Measurements from ENCODE around the gene NLRP12. TPM values are rescaled to one million over a fixed set of nuclear protein-coding genes. Genes with fewer than 3 reads are reported as not detected.

NLRP12 gene
- polyA plus RNA-seq, 1 of the 3 experiments (the other 2 are of a cell fraction), result 0.02 TPM

DNA sequence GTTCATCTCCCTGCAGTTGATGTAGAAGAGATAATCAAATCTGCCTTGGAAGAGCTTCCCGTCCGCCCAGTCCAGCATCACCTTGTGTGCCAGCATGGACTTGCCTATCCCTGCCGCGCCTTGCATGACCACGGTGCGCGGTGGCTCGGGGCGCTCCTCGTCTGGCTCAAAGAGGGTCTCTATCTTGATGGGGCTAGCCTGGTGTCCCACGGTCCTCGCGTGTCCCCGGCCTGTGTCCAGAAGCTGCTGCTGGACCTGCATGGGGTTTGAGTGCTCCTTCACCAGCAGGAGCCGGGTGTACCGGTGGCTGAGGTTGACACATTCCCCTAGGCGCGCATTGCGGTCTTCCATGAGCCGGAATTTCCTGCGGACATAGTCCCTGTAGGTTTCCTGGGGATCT is 13.2 kb downstream of the NLRP12 start:
- Histone ChIP-seq H3K79me2 (ENCODE audit: insufficient read depth) (no peaks in the 10 kb centered on the region), H3K36me3 (replicated peaks in 1 of 2; ENCODE audit: control insufficient read depth in 1 of 2, insufficient read depth in 2 of 2, low read length in 1 of 2) (no peaks in the 10 kb centered on the region), H3K9ac (no peak overlapping the region), H3F3A (replicated peaks; ENCODE audit: insufficient read depth) (no peaks in the 10 kb centered on the region), H3K27me3 (ENCODE audit: insufficient read depth) (peaks cover 34% of the 10 kb centered on the region), H4K20me1 (ENCODE audit: insufficient read depth) (no peaks in the 10 kb centered on the region), H3K4me2 (no peak overlapping the region), H3K4me3 (ENCODE audit: low read depth in 2 of 2, low read length in 1 of 2) (no peak overlapping the region), H2AFZ (ENCODE audit: low read depth) (no peak overlapping the region), H3K9me3 (no peaks in the 10 kb centered on the region), H3K4me1 (ENCODE audit: control insufficient read depth in 1 of 2, insufficient read depth in 2 of 2, low read depth in 1 of 2, low read length in 1 of 2) (no peaks in the 10 kb centered on the region), H3K27ac (ENCODE audit: low read depth in 2 of 2, low read length in 1 of 2) (no peak overlapping the region), H3K9me2 (no peaks in the 10 kb centered on the region)
- TF ChIP-seq SMC3 (IDR thresholded peaks at IDR 0.05; ENCODE audit: low read depth, low read length) (no peak), JUND (IDR thresholded peaks at IDR 0.05) (no peak), NFIC (IDR thresholded peaks at IDR 0.05; ENCODE audit: borderline replicate concordance) (no peak), RCOR1 (IDR thresholded peaks at IDR 0.05; ENCODE audit: low read length) (no peak), FOXM1 (IDR thresholded peaks at IDR 0.05; ENCODE audit: low read depth) (no peak), FOXJ3 (CRISPR knock-in tag; IDR thresholded peaks at IDR 0.05) (no peak), EZH2phosphoT487 (IDR thresholded peaks at IDR 0.05; ENCODE audit: borderline replicate concordance, low read depth) (no peak), TEAD4 (IDR thresholded peaks at IDR 0.05; ENCODE audit: borderline replicate concordance, insufficient read depth) (no peak), MXI1 (IDR thresholded peaks at IDR 0.05; ENCODE audit: low read depth, low read length) (no peak), RFX5 (IDR thresholded peaks at IDR 0.05; ENCODE audit: low read length) (no peak), FOSL2 (IDR thresholded peaks at IDR 0.05; ENCODE audit: borderline replicate concordance, low read depth) (no peak), MEF2A (IDR thresholded peaks at IDR 0.05; ENCODE audit: borderline replicate concordance, low read depth) (no peak), SIN3A (IDR thresholded peaks at IDR 0.05; ENCODE audit: borderline replicate concordance, low read depth, low read length) (no peak), ELF1 (IDR thresholded peaks at IDR 0.05) (no peak)
- TF ChIP-seq, protein P1, sequence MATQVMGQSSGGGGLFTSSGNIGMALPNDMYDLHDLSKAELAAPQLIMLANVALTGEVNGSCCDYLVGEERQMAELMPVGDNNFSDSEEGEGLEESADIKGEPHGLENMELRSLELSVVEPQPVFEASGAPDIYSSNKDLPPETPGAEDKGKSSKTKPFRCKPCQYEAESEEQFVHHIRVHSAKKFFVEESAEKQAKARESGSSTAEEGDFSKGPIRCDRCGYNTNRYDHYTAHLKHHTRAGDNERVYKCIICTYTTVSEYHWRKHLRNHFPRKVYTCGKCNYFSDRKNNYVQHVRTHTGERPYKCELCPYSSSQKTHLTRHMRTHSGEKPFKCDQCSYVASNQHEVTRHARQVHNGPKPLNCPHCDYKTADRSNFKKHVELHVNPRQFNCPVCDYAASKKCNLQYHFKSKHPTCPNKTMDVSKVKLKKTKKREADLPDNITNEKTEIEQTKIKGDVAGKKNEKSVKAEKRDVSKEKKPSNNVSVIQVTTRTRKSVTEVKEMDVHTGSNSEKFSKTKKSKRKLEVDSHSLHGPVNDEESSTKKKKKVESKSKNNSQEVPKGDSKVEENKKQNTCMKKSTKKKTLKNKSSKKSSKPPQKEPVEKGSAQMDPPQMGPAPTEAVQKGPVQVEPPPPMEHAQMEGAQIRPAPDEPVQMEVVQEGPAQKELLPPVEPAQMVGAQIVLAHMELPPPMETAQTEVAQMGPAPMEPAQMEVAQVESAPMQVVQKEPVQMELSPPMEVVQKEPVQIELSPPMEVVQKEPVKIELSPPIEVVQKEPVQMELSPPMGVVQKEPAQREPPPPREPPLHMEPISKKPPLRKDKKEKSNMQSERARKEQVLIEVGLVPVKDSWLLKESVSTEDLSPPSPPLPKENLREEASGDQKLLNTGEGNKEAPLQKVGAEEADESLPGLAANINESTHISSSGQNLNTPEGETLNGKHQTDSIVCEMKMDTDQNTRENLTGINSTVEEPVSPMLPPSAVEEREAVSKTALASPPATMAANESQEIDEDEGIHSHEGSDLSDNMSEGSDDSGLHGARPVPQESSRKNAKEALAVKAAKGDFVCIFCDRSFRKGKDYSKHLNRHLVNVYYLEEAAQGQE (IDR thresholded peaks at IDR 0.05; ENCODE audit: low read depth, low read length), result no peak
- TF ChIP-seq, protein P2, sequence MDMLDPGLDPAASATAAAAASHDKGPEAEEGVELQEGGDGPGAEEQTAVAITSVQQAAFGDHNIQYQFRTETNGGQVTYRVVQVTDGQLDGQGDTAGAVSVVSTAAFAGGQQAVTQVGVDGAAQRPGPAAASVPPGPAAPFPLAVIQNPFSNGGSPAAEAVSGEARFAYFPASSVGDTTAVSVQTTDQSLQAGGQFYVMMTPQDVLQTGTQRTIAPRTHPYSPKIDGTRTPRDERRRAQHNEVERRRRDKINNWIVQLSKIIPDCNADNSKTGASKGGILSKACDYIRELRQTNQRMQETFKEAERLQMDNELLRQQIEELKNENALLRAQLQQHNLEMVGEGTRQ (IDR thresholded peaks at IDR 0.05; ENCODE audit: borderline replicate concordance, low read depth, low read length), result no peak
- TF ChIP-seq, protein P3, sequence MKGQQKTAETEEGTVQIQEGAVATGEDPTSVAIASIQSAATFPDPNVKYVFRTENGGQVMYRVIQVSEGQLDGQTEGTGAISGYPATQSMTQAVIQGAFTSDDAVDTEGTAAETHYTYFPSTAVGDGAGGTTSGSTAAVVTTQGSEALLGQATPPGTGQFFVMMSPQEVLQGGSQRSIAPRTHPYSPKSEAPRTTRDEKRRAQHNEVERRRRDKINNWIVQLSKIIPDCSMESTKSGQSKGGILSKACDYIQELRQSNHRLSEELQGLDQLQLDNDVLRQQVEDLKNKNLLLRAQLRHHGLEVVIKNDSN (IDR thresholded peaks at IDR 0.05; ENCODE audit: borderline replicate concordance, low read depth), result no peak
- TF ChIP-seq, protein P4, sequence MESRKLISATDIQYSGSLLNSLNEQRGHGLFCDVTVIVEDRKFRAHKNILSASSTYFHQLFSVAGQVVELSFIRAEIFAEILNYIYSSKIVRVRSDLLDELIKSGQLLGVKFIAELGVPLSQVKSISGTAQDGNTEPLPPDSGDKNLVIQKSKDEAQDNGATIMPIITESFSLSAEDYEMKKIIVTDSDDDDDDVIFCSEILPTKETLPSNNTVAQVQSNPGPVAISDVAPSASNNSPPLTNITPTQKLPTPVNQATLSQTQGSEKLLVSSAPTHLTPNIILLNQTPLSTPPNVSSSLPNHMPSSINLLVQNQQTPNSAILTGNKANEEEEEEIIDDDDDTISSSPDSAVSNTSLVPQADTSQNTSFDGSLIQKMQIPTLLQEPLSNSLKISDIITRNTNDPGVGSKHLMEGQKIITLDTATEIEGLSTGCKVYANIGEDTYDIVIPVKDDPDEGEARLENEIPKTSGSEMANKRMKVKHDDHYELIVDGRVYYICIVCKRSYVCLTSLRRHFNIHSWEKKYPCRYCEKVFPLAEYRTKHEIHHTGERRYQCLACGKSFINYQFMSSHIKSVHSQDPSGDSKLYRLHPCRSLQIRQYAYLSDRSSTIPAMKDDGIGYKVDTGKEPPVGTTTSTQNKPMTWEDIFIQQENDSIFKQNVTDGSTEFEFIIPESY (IDR thresholded peaks at IDR 0.05; ENCODE audit: borderline replicate concordance, low read depth), result no peak
- TF ChIP-seq, protein P5, sequence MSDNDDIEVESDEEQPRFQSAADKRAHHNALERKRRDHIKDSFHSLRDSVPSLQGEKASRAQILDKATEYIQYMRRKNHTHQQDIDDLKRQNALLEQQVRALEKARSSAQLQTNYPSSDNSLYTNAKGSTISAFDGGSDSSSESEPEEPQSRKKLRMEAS (IDR thresholded peaks at IDR 0.05; ENCODE audit: low read depth), result no peak
- ChIA-PET CTCF (interaction anchor here (1.2 to 5.1 kb wide), 8 partner anchors 18 to 227 kb away, joined by 3 to 54 read pairs (median 4); no protein-coding TSS in a partner anchor), POLR2A (no interaction called here)
- WGBS (ENCODE audit: low lambda C conversion rate), result 46% methylated on average over 6 of the region's 21 CpGs
- DNase-seq, result no peak
